DMS 273 (cell line): Measurements from ENCODE around the gene LCORL.
"Not testable (repeated sequence)": the region's sequence is repeated elsewhere in the genome, so short reads cannot be mapped to it uniquely, and the experiment has no call there.

Experiments
- DNase-seq: peaks from one replicate; lab custom pipeline; 2025; ENCODE audit not compliant: unreplicated experiment; lab: John Stamatoyannopoulos, UW

LCORL gene

DNA sequence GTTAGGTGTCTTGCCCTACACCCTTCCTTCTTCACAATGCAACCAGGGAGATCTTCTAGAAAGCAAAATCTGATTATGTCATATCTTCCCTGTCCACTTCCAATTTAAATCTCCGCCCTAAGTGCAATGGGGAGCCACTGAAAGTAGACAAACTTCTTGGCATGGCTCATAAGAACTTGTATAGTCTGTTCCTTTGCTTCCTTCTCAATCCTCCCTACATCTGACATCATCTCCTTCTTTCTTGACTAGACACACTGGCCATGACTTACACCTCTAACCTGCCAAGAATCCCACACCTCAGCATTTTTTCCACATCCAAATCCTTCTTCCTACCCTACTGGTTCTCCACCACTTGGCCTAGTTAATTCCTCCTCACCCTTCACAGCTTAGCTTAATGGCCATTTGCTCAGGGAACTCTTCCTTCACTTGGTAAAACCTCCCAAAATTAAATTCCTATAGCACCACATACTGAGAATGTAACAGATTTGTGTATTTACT, 155.6 kb downstream of the LCORL start:
- DNase-seq: no peak

DNA sequence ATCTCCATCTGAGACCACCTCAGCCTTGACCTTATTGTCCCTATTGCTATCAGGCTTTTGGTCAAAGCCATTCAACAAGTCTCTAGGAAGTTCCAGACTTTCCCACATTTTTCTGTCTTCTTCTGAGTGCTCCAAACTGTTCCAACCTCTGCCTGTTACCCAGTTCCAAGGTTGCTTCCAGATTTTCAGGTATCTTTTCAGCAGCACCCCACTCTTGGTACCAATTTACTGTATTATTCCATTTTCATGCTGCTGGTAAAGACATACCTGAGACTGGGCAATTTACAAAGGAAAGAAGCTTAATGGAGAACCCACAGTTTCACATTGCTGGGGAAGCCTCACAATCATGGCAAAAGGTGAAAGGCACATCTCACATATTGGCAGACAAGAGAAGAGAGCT, 159.6 kb downstream of the LCORL start:
- not testable (repeated sequence) for DNase-seq

DNA sequence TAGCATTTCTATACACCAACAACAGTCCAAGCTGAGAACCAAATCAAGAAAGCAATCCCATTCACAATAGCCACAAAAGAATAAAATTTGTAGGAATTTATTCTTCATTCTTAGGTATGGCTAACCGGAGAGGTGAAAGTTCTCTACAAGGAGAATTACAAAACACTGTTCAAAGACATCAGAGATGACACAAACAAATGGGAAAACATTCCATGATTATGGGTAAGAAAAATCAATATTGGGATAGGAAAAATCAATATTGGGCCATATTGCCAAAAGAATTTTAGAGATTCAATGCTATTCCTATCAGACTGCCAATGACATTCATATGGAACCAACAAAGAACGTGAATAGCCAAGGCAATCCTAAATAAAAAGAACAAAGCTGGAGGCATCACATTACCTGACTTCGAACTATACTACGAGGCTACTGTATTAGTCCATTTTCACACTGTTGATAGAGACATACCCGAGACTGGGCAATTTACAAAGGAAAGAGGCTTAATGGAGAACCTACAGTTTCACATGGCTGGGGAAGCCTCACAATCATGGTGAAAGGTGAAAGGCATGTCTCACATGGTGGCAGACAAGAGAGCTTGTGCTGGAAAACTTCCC, 161.7 kb downstream of the LCORL start:
- DNase-seq: no peak

DNA sequence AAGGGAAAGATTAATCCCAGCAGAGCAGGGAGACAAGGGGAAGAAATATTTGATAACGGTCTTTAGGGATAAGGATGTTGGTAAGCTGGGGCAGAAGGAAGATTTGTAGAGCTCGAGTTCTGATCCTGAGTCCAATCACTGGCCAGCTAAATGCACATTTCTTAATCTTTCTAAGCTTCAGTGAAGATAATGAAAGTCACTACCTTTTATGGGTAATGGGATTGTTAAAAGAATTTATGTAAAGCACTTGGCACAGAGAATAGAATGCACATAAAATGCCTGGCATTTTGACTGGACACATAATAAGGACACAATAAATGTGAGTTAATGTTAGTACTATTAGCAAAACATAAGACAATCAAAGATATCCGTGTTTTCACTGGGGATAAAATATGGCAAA, 167.5 kb downstream of the LCORL start:
- DNase-seq: no peak

DNA sequence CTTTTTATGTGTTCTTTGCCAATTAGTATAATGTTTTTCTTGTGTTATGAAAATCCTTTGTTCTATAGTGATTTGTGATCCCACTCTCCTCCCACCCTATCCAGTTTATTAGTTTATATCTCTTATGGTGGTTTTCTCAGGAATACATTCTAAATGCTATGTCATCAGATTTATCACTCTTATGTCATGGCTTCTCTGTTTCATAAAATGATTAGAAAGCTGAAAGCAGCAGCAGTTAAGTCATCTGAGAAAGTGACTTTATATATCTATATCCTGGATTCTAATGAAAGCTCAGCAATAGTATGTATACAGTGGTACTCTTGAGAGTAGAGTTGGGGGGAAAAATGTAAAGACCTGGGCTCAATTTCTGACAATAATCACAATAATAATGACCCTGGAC, 169.6 kb downstream of the LCORL start:
- DNase-seq: no peak

DNA sequence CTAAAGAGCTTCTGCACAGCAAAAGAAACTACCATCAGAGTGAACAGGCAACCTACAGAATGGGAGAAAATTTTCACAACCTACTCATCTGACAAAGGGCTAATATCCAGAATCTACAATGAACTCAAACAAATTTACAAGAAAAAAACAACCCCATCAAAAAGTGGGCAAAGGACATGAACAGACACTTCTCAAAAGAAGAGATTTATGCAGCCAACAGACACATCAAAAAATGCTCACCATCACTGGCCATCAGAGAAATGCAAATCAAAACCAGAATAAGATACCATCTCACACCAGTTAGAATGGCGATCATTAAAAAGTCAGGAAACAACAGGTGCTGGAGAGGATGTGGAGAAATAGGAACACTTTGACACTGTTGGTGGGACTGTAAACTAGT, 171.3 kb downstream of the LCORL start:
- DNase-seq: not testable (repeated sequence)

DNA sequence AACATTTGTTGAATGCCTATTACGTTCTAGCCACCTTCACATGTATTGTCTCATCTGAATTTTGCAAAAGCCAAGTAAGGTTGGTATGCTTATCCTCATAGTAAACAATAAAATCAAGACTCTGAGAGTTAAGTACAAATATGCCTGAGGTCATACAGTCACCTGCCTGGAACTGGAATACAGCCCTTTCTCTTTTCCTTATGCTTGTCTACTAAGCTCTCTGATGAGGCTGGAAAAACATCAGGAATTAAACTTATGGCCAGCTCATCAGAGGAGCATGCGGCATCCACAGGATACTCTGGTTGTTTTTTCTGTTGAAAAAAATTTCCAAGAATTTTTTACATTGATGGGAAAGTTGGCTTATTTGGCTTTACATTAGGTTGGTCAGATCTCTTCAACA, 175.3 kb downstream of the LCORL start:
- no peak for DNase-seq

DNA sequence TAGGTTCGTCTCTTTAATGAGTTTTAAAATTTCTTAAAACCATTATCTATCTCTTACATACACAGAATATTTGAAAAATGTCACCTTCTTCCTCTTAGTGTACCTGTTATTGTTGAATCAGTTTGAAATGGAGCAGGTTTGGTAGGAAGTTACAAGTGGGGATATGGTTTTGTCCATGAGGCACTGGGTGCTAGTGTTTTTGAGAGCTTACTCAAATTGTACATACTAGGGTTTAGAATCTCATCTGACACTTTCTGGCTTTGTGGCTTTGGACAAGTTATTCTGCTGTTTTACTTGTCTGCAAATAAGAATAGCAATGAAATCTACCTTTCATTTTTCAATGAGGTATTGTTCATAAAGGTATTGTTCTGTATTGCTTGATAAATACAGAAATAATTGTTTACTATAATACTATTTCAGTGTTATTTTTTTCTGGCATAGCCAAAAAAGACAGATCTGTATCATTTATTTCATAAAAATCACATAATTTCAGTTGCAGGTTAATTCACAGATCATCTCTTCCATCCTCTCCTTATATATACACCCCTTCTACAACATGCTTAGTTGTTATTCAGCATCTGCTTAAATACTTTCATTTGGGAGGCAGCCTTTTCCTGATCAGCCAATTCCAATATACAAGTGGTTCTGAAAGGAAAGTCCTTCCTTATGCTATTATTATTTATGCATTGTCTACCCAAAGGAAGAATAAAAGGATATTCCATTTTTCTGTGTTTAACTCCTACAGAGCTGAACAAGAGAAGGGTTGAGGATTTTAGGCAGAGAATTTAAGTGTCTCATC, 197.5 kb downstream of the LCORL start:
- no peak for DNase-seq

DNA sequence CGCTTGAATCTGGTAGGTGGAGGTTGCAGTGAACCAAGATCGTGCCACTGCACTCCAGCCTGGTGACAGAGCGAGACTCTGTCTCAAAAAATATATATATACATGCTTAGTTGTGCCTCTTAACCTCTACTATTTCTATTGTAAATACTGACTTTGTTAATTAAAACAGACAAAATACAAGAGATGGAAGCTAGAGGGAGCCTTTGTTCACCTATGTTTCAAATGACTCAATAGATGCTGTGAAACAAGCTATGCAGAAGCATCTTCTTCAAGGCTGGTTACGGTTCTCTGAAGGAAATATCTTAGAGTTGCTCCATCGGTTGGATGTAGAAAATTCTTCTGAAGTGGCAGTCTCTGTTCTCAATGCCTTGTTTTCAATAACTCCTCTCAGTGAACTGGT, 204.5 kb downstream of the LCORL start:
- DNase-seq: peak; percentile 44

DNA sequence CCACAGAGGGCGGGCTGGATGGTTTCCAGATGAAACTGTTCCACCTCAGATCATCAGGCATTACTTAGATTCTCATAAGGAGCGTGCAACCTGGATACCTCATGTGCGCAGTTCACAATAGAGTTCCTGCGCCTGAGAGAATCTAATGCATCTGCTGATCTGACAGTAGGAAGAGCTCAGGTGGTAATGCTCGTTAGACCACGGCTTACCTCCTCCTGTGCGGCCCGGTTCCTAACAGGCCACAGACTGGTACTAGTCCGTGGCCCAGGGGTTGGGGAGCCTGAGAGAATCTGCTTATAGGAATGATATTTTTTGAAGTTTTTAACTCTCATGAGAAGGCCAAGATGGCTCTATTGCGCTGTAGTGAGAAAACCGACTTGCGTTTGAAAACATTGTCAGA, 205.4 kb downstream of the LCORL start:
- DNase-seq: no peak

DNA sequence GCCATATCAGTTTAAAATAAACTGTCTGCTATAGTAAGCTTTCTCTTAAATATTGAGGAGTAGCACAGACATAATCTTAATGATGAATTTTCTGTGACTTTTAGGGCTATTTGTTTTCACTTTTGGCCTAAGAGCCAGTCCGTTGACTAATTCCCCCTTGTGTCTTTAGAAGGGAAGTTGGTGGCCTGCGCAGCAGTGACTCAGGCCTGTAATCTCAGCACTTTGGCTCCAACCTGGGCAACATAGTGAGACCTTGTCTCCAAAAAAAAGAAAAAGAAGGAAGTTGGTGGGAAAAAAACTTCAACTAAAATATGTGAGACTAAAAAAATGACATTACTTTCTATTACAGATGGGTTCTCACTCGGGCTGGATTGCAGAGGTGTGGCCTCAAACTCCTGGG, 207.4 kb downstream of the LCORL start:
- DNase-seq: no peak

DNA sequence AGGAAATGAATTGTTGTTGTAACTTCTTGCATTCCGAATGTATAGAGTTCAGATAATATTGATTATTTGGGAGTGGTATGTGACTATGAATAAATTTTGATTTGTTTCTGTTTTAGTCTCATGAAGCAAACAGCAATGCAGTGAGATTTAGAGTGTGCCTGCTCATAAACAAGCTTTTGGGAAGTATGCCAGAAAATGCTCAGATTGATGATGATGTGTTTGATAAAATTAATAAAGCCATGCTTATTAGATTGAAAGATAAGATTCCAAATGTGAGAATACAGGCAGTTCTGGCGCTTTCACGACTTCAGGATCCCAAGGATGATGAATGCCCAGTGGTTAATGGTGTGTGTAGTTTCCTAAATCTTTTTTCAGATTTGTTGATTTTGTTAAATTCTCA, 208.8 kb downstream of the LCORL start:
- peak; percentile 19 for DNase-seq

DNA sequence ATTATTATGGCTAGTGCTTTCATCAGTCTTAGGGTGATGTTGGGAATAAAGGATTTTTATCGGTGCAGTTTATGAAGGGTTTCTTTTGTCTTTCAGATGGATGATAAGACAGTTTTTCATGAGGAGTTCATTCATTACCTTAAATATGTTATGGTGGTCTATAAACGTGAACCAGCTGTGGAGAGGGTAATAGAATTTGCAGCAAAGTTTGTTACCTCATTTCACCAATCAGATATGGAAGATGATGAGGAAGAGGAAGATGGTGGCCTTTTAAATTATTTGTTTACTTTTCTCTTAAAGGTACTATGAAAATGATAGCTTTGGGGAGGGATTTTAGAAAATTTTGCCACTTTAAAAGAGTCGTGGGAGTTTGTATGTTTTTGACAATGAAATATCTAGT, 209.4 kb downstream of the LCORL start:
- peak; percentile 8 for DNase-seq

DNA sequence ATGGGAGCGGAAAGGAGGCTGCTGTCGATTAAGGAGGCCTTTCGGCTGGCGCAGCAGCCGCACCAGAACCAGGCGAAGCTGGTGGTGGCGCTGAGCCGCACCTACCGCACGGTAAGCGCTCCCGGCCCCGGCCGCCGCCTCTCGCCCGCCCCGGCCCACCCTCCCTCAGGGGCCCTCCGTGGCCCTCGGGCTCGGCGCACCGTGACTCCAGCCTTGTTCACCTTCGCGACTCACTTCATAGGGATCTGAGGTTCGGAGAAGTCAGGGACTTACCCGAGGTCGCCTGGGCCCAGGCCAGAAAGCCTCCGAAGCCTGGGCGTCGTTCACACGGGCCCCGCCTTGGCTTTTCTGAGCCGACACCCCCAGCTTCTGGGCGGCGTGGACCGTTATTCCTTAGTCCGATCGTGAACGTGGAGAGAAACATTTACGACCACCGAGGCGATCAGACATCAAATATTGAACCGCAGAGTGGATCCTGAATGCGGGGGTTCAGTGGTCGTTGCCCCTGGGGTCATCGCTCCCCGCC, 210.4 kb downstream of the LCORL start:
- peak; percentile 72 for DNase-seq

DNA sequence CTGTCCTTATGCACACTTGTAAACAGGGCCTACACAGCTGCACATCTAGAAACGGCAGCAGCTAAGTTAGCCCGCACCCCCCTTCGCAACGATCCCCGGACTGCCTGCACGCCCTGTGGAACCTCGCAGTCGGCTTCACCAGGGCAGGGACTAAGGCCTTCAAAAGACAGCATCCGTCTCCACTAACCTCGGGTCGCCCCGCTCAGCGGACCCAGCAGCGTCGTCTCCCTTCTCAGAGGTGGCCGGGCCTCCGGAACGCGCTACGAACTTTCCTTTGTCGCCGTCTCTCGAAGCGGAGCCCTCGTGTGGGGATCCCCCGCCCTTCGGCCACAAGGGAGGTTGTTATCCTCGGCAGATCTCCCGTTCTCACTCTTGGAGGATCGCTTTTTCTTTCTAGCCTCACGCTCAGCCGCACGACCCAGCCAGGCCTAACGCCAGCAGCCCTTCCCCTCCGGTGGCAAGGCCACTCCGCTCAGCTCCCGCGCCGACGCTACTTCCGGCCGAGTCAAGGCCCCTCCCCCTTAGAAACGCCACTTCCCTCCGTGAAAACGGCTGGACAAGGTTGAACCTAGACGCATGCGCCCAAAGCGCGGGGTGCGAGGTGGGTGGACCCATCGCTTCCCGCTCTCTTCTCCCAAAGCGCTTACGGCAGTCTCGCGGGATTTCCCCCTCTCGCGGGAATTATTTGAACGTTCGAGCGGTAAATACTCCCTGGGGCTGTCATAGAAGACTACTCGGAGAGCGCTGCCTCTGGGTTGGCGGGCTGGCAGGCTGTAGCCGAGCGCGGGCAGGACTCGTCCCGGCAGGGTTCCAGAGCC, 211.1 kb downstream of the LCORL start, which contains the start of the genes DCAF16 and NCAPG:
DCAF16 (minus strand) TSS at position 498 of the 818 bp plus-strand sequence. CDS start 6,616 bp downstream, outside the sequence.
NCAPG (plus strand) TSS at position 720 of the 818 bp plus-strand sequence. CDS start 99 bp downstream, outside the sequence.
- DNase-seq: peak; percentile 99

DNA sequence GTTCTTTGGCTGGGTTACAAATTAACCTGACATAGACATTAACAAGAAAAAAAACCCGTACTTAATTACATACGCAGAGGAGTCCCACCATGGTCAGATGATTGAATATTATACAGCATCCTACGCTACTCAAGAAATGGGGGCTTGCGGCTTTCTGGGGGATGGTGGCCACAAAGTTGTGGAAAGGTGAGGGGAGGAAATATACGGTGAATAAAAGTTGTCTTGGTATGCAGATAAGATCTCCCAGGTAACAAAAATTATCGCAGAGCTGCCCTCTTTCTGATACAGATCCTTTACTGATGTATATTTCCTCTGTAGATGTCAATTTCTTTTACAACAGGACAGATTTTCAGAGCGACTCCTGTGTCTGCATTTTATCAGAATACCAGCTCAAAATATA, 211.9 kb downstream of the LCORL start:
- DNase-seq: peak; percentile 12

DNA sequence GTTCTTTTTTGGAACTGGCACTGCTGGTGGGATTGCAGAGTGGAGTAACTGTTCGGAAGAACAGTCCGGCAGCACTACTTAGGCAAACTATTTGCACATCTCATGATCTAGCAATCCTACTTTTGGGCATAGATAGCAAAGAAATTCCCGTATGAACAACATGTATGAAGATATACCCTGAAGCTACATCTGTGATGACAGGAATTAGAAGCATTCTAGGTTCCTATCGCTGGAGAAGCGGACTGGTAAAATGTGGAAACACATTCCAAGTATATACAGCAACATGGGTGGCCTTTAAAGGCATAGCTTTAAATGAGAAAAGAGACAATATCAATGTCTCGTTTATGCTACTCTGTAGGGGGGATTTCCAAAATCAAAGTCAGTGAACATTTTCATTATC, 214.1 kb downstream of the LCORL start:
- DNase-seq: no peak

DNA sequence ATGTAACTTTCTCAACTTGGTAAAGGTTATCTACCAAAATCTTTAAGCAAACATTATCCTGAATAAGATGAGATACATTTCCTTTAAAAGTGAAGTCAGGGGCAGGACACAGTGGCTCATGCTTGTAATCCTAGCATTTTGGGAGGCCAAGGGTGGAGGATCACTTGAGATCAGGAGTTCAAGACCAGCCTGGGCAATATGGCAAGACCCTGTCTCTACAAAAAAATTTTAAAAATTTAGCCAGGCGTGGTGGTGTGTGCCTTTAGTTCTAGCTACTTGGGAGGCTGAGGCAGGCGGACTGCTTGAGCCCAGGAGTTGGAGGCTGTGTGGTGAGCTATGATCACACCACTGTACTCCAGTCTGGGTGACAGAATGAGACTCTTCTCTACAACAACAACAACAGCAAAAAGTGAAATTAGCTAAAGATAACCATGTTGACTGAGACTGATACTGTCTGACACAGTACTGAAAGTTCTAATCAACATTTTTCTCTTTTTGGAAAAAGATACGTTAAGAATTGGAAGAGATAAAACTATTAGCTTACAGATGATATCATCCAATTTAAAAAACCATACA, 215.9 kb downstream of the LCORL start:
- no peak for DNase-seq

DNA sequence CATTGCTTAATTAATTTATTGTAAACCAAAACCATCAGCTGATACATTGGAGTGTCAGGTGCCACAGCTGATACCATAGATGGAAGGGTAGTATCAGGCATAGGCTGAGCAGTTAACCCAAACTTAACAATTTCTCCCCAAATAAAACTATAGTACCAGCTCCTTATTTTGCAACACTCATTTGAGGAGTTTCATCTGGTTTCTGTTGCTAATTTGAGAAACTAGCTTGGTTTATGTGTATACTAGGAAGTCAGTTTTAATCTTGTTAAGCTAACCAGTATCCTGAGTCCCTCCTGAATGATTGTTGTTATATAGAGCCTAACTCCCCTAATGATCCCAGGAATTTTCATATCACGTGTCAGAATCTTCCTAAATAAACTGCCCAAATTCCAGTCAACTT, 223.7 kb downstream of the LCORL start:
- DNase-seq: no peak

DNA sequence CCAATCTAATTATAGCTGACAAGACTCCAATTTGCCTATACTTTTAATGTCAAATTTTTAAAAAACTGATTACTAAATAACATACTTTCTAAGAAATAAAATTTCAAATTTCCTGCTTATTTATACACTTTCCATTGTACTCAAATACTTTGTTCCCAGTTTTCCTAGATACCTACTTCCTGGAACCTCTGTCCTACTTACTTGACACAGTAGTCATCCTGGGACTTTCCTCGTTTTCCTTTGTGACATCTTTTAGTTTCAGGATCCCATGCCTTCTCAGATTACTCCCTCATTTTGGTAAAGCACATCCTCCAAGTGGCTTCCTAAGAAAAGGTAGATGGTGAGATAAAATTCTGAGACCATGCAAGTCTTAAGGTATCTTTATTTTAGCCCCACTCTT, 226.8 kb downstream of the LCORL start:
- no peak for DNase-seq
